GM23338 (cell line): Measurements from ENCODE around the gene RPS6KC1.

Source experiments
- CREB1 ChIP-seq: fragments of 250-450 bp; sonication (Bioruptor Pico); IDR thresholded peaks from 2 replicates; pipeline ENCODE4 v1.5.0; 2020; ENCODE audit warnings: low read depth, mild to moderate bottlenecking, moderate library complexity
- EZH2 ChIP-seq: fragments of 200-600 bp; sonication (generic); IDR thresholded peaks from one replicate; pipeline ENCODE4 v1.8.0; 2017; ENCODE audit warnings: antibody characterized with exemption, mild to moderate bottlenecking, low read depth; ENCODE audit not compliant: unreplicated experiment
- EZH2phosphoT487 ChIP-seq: fragments of 200-600 bp; sonication (generic); IDR thresholded peaks from one replicate; pipeline ENCODE4 v1.8.1; 2018; ENCODE audit warnings: antibody characterized with exemption; ENCODE audit not compliant: unreplicated experiment
- JUNB ChIP-seq: IDR thresholded peaks from one replicate; pipeline ENCODE4 v1.6.1; 2016; ENCODE audit warnings: antibody characterized with exemption; ENCODE audit not compliant: unreplicated experiment
- POLR2AphosphoS5 ChIP-seq: IDR thresholded peaks from 2 replicates; pipeline ENCODE4 v1.6.1; 2016; ENCODE audit warnings: antibody characterized with exemption, low read depth
- ZNF331 ChIP-seq: fragments of 250-450 bp; sonication (Bioruptor Pico); IDR thresholded peaks from 2 replicates; pipeline ENCODE4 v1.5.0; 2020; ENCODE audit warnings: low read depth, mild to moderate bottlenecking, moderate library complexity
- TF ChIP-seq, protein P1 (sequence below): IDR thresholded peaks from one replicate; pipeline ENCODE4 v1.6.1; 2018; ENCODE audit warnings: antibody characterized with exemption; ENCODE audit not compliant: unreplicated experiment
- TF ChIP-seq, protein P2 (sequence below), 2 experiments: fragments of 200-600 bp in 1 of 2; sonication (generic) in 1 of 2; conservative IDR thresholded peaks; 2 replicates each; pipeline versions ENCODE4 v1.5.1 to v1.6.1; 2016 to 2017; ENCODE audit warnings: antibody characterized with exemption in 2 of 2, low read depth in 2 of 2, mild to moderate bottlenecking in 2 of 2, moderate library complexity in 1 of 2
- TF ChIP-seq, protein P3 (sequence below): IDR thresholded peaks from 2 replicates; pipeline ENCODE4 v1.6.1; 2016; ENCODE audit warnings: antibody characterized with exemption

- TF ChIP-seq, protein P1, sequence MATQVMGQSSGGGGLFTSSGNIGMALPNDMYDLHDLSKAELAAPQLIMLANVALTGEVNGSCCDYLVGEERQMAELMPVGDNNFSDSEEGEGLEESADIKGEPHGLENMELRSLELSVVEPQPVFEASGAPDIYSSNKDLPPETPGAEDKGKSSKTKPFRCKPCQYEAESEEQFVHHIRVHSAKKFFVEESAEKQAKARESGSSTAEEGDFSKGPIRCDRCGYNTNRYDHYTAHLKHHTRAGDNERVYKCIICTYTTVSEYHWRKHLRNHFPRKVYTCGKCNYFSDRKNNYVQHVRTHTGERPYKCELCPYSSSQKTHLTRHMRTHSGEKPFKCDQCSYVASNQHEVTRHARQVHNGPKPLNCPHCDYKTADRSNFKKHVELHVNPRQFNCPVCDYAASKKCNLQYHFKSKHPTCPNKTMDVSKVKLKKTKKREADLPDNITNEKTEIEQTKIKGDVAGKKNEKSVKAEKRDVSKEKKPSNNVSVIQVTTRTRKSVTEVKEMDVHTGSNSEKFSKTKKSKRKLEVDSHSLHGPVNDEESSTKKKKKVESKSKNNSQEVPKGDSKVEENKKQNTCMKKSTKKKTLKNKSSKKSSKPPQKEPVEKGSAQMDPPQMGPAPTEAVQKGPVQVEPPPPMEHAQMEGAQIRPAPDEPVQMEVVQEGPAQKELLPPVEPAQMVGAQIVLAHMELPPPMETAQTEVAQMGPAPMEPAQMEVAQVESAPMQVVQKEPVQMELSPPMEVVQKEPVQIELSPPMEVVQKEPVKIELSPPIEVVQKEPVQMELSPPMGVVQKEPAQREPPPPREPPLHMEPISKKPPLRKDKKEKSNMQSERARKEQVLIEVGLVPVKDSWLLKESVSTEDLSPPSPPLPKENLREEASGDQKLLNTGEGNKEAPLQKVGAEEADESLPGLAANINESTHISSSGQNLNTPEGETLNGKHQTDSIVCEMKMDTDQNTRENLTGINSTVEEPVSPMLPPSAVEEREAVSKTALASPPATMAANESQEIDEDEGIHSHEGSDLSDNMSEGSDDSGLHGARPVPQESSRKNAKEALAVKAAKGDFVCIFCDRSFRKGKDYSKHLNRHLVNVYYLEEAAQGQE: no peak
- no peak for TF ChIP-seq POLR2AphosphoS5
- TF ChIP-seq, protein P2, sequence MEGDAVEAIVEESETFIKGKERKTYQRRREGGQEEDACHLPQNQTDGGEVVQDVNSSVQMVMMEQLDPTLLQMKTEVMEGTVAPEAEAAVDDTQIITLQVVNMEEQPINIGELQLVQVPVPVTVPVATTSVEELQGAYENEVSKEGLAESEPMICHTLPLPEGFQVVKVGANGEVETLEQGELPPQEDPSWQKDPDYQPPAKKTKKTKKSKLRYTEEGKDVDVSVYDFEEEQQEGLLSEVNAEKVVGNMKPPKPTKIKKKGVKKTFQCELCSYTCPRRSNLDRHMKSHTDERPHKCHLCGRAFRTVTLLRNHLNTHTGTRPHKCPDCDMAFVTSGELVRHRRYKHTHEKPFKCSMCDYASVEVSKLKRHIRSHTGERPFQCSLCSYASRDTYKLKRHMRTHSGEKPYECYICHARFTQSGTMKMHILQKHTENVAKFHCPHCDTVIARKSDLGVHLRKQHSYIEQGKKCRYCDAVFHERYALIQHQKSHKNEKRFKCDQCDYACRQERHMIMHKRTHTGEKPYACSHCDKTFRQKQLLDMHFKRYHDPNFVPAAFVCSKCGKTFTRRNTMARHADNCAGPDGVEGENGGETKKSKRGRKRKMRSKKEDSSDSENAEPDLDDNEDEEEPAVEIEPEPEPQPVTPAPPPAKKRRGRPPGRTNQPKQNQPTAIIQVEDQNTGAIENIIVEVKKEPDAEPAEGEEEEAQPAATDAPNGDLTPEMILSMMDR (conservative IDR thresholded peaks at IDR 0.05; ENCODE audit: low read depth in 2 of 2): no peak
- TF ChIP-seq EZH2phosphoT487: no peak
- TF ChIP-seq JUNB: no peak
- TF ChIP-seq EZH2: no peak
- TF ChIP-seq, protein P3, sequence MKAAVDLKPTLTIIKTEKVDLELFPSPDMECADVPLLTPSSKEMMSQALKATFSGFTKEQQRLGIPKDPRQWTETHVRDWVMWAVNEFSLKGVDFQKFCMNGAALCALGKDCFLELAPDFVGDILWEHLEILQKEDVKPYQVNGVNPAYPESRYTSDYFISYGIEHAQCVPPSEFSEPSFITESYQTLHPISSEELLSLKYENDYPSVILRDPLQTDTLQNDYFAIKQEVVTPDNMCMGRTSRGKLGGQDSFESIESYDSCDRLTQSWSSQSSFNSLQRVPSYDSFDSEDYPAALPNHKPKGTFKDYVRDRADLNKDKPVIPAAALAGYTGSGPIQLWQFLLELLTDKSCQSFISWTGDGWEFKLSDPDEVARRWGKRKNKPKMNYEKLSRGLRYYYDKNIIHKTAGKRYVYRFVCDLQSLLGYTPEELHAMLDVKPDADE: no peak
- TF ChIP-seq CREB1 (CRISPR knock-in tag): no peak
- TF ChIP-seq ZNF331 (CRISPR knock-in tag): no peak
These were observed 87.3 kb downstream of the RPS6KC1 start for GRCh38 chr1:213138391-213138790.
